GM12892 (cell line): ENCODE measurements around the gene SHH.

Experiments
- POLR2A ChIP-seq: IDR thresholded peaks from 2 replicates; pipeline ENCODE4 v1.6.1; 2011; ENCODE audit warnings: low read depth, low read length, control low read depth
- POLR2AphosphoS5 ChIP-seq: IDR thresholded peaks from 2 replicates; pipeline ENCODE4 v1.6.1; 2011; ENCODE audit warnings: low read depth, low read length, control low read depth

- no peak for TF ChIP-seq POLR2AphosphoS5
- TF ChIP-seq POLR2A: no peak
Measured at GRCh38 chr7:155756322-155756721, 55.9 kb downstream of the SHH start.
